Choroid plexus epithelial cell (primary cell): ENCODE data around the gene PHLPP1.

Source experiments
- DNase-seq: peaks from one replicate; pipeline ENCODE4 v3.0.0-alpha.2; 2010; ENCODE audit warnings: low read depth
- H3K4me3 ChIP-seq: 2 replicates; pipeline ENCODE4 v1.5.1; 2011; ENCODE audit warnings: low read depth, mild to moderate bottlenecking, control low read depth, low read length, moderate library complexity
- CTCF ChIP-seq: conservative IDR thresholded peaks from 2 replicates; pipeline ENCODE4 v1.5.1; 2011; ENCODE audit warnings: low read depth, mild to moderate bottlenecking, control low read depth, inconsistent platforms, low read length, moderate library complexity

Gene PHLPP1

GRCh38 chr18:62992877-62993365 lies 277.6 kb downstream of the PHLPP1 start:
- no peak for TF ChIP-seq CTCF
- H3K4me3 ChIP-seq: no peak overlapping the region
- no peak for DNase-seq

GRCh38 chr18:62996566-62996965 lies 281.2 kb downstream of the PHLPP1 start:
- DNase-seq: no peak
- TF ChIP-seq CTCF: no peak
- H3K4me3 ChIP-seq: no peak overlapping the region

GRCh38 chr18:62997076-62997475 lies 281.7 kb downstream of the PHLPP1 start:
- no peak overlapping the region for H3K4me3 ChIP-seq
- no peak for DNase-seq
- TF ChIP-seq CTCF: no peak

- H3K4me3 ChIP-seq: no peak overlapping the region
- DNase-seq: no peak
- no peak for TF ChIP-seq CTCF
Measured at GRCh38 chr18:62998443-62998842, 283.1 kb downstream of the PHLPP1 start.

- H3K4me3 ChIP-seq: no peak overlapping the region
- no peak for TF ChIP-seq CTCF
- DNase-seq: peak; percentile 78
Measured at GRCh38 chr18:62999392-62999791, 284.1 kb downstream of the PHLPP1 start.

GRCh38 chr18:62999921-63000320 lies 284.6 kb downstream of the PHLPP1 start:
- no peak for DNase-seq
- no peak overlapping the region for H3K4me3 ChIP-seq
- TF ChIP-seq CTCF: no peak

GRCh38 chr18:63000839-63001238 lies 285.5 kb downstream of the PHLPP1 start:
- no peak for TF ChIP-seq CTCF
- H3K4me3 ChIP-seq: no peak overlapping the region
- no peak for DNase-seq
